Activated T-cell treated with anti-CD3 and anti-CD28 coated beads for 1 hour (primary cell): ENCODE data around the gene CILP.

ENCODE experiments used
- DNase-seq: peaks from one replicate; pipeline ENCODE4 v3.0.0-alpha.2; 2020; ENCODE audit warnings: low read depth

Gene CILP

GRCh38 chr15:65147902-65148301 lies 63.4 kb downstream of the CILP start:
- DNase-seq = no peak

GRCh38 chr15:65146438-65146837 lies 64.8 kb downstream of the CILP start:
- DNase-seq = no peak
